Fibroblast of lung (primary cell): ENCODE measurements around the gene KHK.

Experiments
- CTCF ChIP-seq, 2 donors: IDR thresholded peaks in 1 of 2; conservative IDR thresholded peaks in 1 of 2; 1 replicate in 1 of 2; 2 replicates in 1 of 2; pipeline ENCODE4 v1.5.1; 2011 to 2012; ENCODE audit warnings: low read length in 2 of 2, control low read depth in 1 of 2, inconsistent platforms in 1 of 2, low read depth in 1 of 2, mild to moderate bottlenecking in 1 of 2
- EZH2 ChIP-seq: IDR thresholded peaks from 2 replicates; pipeline ENCODE4 v1.5.1; 2012; ENCODE audit warnings: low read length, control low read depth, mild to moderate bottlenecking; ENCODE audit errors: missing control alignments

- TF ChIP-seq CTCF (conservative IDR thresholded peaks at IDR 0.05 in 1 of 2, IDR thresholded peaks at IDR 0.05 in 1 of 2; ENCODE audit: low read depth in 1 of 2, low read length in 2 of 2) (no peak), EZH2 (no peak)
These were observed 16.5 kb upstream of the KHK start for GRCh38 chr2:27069961-27070618.
